HEK293T (cell line): Measurements from ENCODE around the gene TDP2.

Source experiments
- BHLHE40 ChIP-seq: fragments of 450-650 bp; IDR thresholded peaks from 2 replicates; pipeline ENCODE4 v1.6.1; 2016; ENCODE audit warnings: mild to moderate bottlenecking, moderate library complexity, borderline replicate concordance
- ELF4 ChIP-seq: fragments of 450-650 bp; IDR thresholded peaks from 2 replicates; pipeline ENCODE4 v1.6.1; 2017; ENCODE audit warnings: antibody characterized with exemption
- FOXM1 ChIP-seq: fragments of 450-650 bp; IDR thresholded peaks from 2 replicates; pipeline ENCODE4 v1.6.1; 2017; ENCODE audit warnings: mild to moderate bottlenecking, borderline replicate concordance
- LEF1 ChIP-seq: fragments of 450-650 bp; IDR thresholded peaks from 2 replicates; pipeline ENCODE4 v1.6.1; 2017; ENCODE audit warnings: mild to moderate bottlenecking, borderline replicate concordance
- SP1 ChIP-seq: fragments of 450-650 bp; IDR thresholded peaks from 2 replicates; pipeline ENCODE4 v1.6.1; 2017
- SUZ12 ChIP-seq: fragments of 450-650 bp; IDR thresholded peaks from 2 replicates; pipeline ENCODE4 v1.6.1; 2016; ENCODE audit warnings: mild to moderate bottlenecking
- TARDBP ChIP-seq: fragments of 450-650 bp; IDR thresholded peaks from 2 replicates; pipeline ENCODE4 v1.6.1; 2016
- ZNF384 ChIP-seq: fragments of 450-650 bp; IDR thresholded peaks from 2 replicates; pipeline ENCODE4 v1.6.1; 2016
- TF ChIP-seq, protein P1 (sequence below): fragments of 450-650 bp; IDR thresholded peaks from 2 replicates; pipeline ENCODE4 v1.6.1; 2016

DNA sequence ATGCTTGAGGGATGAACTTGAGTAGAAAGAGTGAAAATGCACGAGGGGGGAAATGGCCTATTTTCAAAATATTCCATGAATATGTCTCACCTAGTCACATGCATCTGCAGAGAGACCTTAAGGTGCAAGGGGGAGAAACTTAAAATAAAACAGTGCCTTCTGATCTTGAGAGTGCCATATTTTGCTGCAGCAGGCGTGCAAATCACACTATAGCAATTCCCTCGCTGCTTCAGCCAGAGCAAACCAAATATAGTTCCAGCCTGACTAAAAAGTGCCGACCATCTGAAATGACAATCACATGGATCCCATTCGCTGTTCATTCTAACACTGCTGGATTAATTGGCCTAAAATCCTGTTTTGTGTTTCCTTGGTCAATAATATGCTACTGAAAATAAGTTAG is 47.0 kb downstream of the TDP2 start:
- TF ChIP-seq SUZ12, result no peak
- TF ChIP-seq ELF4, result no peak
- no peak for TF ChIP-seq TARDBP
- no peak for TF ChIP-seq FOXM1
- no peak for TF ChIP-seq LEF1
- TF ChIP-seq BHLHE40, result no peak
- TF ChIP-seq, protein P1, sequence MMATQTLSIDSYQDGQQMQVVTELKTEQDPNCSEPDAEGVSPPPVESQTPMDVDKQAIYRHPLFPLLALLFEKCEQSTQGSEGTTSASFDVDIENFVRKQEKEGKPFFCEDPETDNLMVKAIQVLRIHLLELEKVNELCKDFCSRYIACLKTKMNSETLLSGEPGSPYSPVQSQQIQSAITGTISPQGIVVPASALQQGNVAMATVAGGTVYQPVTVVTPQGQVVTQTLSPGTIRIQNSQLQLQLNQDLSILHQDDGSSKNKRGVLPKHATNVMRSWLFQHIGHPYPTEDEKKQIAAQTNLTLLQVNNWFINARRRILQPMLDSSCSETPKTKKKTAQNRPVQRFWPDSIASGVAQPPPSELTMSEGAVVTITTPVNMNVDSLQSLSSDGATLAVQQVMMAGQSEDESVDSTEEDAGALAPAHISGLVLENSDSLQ, result no peak
- TF ChIP-seq ZNF384, result no peak
- no peak for TF ChIP-seq SP1
